ENCODE measurements around the gene LAMB3.
"Not testable (repeated sequence)": the region's sequence is repeated elsewhere in the genome, so short reads cannot be mapped to it uniquely, and the experiment has no call there.

The LAMB3 gene

GRCh38 chr1:209652121-209652735 is at the start of gene LAMB3:
Gene LAMB3 (minus strand): TSS chr1:209652425. CDS start chr1:209650944, 1,481 bp downstream.
- DNase-seq, result no peak

- DNase-seq, result not testable (repeated sequence)
These were observed 48.5 kb upstream of the LAMB3 start for GRCh38 chr1:209700686-209701085.

GRCh38 chr1:209697126-209697525 is 44.9 kb upstream of the LAMB3 start:
- no peak for DNase-seq

- DNase-seq, result no peak
These were observed 44.4 kb upstream of the LAMB3 start for GRCh38 chr1:209696673-209697072.

- DNase-seq, result peak in 44 of 56 donors; percentile 4 to 81 (median 46)
These were observed 40.7 kb upstream of the LAMB3 start for GRCh38 chr1:209692745-209693504.

- DNase-seq, result no peak
These were observed 40.1 kb upstream of the LAMB3 start for GRCh38 chr1:209692296-209692695.

DNA sequence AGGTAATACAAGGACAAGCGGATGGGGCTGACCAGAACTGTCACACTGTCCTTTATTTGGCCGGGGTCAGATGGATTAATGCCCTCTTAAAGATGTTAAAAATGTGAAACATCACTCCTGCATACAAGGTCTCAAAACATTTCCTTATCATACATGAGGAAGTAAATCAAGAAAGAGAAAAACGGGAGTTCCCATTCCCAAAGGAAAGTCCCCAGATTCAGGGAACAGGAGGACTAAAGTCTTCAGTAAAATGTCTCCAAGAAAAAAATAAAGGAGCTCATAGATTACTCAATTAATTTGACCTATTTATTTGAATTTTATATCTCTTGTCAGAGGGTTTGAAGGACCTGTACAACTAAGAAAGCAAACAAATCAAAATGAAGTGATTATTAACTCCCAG is 39.0 kb upstream of the LAMB3 start:
- no peak for DNase-seq

DNA sequence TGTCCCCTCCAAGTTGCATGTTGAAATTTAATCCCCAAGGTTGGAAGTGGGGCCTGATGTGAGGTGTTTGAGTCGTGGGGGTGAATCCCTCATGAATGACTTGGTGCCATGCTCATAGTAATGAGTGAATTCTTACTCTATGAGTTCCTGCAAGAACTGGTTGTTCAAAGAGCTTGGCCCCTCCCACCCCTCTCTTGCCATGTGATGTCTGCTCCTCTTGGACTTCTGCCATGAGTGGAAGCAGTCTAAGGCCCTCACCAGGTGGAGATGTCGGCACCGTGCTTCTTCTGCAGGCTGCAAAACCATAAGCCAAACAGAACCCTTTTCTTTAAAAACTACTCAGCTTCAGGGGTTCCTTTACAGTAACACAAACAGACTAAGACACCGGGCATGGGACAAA is 37.3 kb upstream of the LAMB3 start:
- DNase-seq, result no peak

DNA sequence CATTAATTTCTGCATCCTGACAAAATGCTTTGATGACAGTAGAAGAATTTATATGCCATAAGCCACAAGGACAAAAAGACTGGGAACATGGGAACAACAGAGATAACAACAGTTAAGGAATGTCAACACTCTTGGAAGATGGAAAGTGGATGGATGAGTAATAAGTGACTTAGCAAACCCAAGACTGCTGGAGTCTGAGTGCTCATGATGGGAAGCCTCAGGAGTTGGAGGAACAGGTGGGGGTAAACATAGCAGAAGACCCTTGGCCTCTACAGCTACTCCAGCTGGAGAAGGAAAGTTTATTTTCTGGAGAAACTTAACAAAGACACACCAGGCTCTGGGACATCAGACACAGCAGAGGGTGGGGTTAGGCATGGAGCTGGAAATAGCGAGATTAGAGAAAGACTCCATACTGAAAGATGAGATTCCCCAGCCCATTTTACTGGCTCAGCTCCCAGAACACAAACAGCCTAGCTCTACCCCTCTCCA is 36.6 kb upstream of the LAMB3 start:
- DNase-seq, result no peak

GRCh38 chr1:209686322-209686721 is 34.1 kb upstream of the LAMB3 start:
- DNase-seq, result no peak

DNA sequence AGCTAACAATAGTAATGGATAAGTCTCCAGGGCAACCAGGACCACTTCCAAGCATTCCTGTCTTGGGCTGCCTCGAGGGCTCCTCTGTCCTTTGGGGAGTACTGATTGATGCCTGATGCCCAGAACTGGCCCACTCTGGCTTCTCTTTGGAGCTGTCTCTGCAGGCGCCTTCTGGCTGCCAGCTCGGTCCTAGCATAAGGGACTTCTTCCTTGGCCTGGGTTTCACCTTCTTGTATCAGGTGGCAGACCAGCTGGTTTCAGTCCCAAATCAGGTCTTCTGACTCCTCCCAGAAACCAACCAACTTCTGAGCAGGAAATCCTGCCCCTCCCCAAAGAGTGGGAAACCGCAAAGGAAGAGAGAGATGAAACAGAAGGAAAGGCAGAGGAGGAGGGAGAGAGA is 33.6 kb upstream of the LAMB3 start:
- DNase-seq, result no peak

DNA sequence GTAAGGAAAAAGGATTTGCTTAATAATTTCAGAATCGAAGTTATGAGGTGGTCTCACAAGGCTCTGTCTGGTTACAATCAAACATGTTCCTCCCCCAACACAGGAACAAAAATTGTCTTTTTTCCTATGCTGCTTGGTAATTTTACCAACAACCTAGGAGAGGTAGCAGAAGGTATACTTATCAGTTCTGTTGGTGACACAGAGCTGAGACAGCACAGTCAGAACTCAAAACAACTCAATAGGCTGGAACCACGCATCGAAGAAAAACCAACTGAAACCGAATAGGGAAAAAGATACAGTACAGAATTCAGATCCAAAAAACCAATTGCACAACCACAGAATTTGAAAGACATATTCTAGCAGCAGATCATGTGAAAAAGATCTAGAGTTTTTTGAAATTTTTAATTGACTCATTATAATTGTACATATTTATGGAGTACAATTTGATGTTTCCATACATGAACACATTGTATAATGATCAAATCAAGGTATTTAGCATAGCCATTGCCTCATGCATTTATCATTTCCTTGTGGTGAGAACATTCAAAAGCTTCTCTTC is 26.8 kb upstream of the LAMB3 start:
- DNase-seq, result no peak

- peak in 28 of 56 donors; percentile 6 to 67 (median 38) for DNase-seq
These were observed 23.4 kb upstream of the LAMB3 start for GRCh38 chr1:209675565-209676154.

DNA sequence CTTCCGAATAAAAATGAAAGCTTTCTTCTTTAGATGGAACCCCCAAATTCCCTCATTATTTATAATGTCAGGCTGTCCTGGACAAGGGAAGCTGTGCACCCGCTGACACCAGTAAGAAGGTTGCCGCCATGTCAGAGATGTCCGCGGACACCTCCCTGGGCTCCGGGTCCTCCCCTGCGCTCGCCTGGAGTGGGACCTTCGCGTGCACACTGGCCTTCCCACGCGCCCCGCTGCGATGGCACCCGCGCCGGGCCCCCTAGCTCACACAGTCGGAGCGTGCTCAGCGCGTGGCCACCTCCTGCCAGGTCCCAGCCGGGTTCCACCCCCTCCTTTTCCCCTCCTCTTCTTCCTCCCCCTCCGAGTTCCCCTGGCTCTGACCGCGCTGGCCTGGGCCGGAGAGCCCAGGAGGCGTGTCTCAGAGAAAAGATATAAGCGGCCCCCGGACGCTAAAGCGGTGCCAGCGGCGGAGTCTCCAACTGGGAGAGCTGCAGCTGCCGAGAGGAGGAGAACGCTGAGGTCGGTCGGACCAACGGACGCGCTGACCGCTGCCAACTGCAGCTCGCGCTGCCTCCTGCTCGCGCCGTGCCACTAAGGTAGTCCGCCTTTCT is 22.8 kb upstream of the LAMB3 start, which contains the start of gene G0S2:
G0S2 (plus strand) TSS at position 456 of the 608 bp plus-strand sequence. CDS start 273 bp downstream, outside the sequence.
- DNase-seq, result peak in 37 of 56 donors; percentile 15 to 69 (median 35)

GRCh38 chr1:209673631-209674417 is 21.6 kb upstream of the LAMB3 start:
- no peak for DNase-seq

GRCh38 chr1:209672705-209673630 is 20.7 kb upstream of the LAMB3 start:
- no peak for DNase-seq

- no peak for DNase-seq
These were observed 18.3 kb upstream of the LAMB3 start for GRCh38 chr1:209670441-209671082.

GRCh38 chr1:209667708-209668107 is 15.5 kb upstream of the LAMB3 start:
- no peak for DNase-seq

GRCh38 chr1:209667103-209667502 is 14.9 kb upstream of the LAMB3 start:
- DNase-seq, result no peak
